Breast epithelium (tissue), 3 donors: ENCODE measurements around the gene RERG.

Source experiments
- CTCF ChIP-seq, 3 donors: fragments of 450-650 bp; IDR thresholded peaks; one replicate each; pipeline ENCODE4 v1.5.1; 2016 to 2017; ENCODE audit warnings: antibody characterized with exemption in 3 of 3, mild to moderate bottlenecking in 3 of 3, moderate library complexity in 3 of 3
- POLR2A ChIP-seq: fragments of 450-650 bp; IDR thresholded peaks from one replicate; pipeline ENCODE4 v1.6.1; 2016; ENCODE audit warnings: antibody characterized with exemption, mild to moderate bottlenecking, moderate library complexity
- POLR2AphosphoS5 ChIP-seq, 3 donors: sonication (generic); formaldehyde crosslinking; IDR thresholded peaks; one replicate each; pipeline ENCODE4 v1.6.1; 2017; ENCODE audit warnings: antibody characterized with exemption in 3 of 3

GRCh38 chr12:15208871-15209656, 12.2 kb downstream of the RERG start:
- TF ChIP-seq CTCF (IDR thresholded peaks at IDR 0.05) (no peak), POLR2A (no peak), POLR2AphosphoS5 (IDR thresholded peaks at IDR 0.05) (no peak)
